ENCODE results near the gene TEKT3. TPM values are rescaled to one million over a fixed set of nuclear protein-coding genes. Genes with fewer than 3 reads are reported as not detected.

The TEKT3 gene
- total RNA-seq, 1 donor from 2014 or later, result not detected

DNA sequence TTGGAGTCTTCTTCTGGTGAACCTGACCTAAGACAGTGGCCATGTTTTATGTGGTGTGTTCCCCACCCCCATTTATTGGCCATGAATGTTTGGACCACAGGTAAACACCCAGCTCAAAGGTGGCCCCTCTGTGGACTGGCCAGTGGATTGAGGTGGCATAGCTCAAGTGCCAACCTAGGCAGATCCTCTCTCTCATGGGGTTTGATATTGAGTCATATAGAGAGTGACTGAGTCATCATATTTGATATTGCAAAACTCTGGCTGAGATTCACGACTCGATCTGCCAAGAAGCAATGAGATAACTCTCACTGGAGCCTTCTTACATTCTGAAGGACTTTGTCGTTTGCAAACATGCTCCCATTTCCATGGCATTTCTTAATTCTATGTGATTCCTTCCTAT lies 10.5 kb upstream of the TEKT3 start:
- Mint-ChIP-seq H3K9me3 (no peaks in the 10 kb centered on the region), H3K4me3 (no peak overlapping the region), H3K27ac (no peak overlapping the region), H3K4me1 (no peaks in the 10 kb centered on the region), H3K27me3 (peaks cover 28% of the 10 kb centered on the region), H3K36me3 (ENCODE audit: low read depth) (no peaks in the 10 kb centered on the region)
- CTCF ChIA-PET, result no interaction called here
- TF ChIP-seq, protein P1, sequence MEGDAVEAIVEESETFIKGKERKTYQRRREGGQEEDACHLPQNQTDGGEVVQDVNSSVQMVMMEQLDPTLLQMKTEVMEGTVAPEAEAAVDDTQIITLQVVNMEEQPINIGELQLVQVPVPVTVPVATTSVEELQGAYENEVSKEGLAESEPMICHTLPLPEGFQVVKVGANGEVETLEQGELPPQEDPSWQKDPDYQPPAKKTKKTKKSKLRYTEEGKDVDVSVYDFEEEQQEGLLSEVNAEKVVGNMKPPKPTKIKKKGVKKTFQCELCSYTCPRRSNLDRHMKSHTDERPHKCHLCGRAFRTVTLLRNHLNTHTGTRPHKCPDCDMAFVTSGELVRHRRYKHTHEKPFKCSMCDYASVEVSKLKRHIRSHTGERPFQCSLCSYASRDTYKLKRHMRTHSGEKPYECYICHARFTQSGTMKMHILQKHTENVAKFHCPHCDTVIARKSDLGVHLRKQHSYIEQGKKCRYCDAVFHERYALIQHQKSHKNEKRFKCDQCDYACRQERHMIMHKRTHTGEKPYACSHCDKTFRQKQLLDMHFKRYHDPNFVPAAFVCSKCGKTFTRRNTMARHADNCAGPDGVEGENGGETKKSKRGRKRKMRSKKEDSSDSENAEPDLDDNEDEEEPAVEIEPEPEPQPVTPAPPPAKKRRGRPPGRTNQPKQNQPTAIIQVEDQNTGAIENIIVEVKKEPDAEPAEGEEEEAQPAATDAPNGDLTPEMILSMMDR (IDR thresholded peaks at IDR 0.05), result no peak
- POLR2A ChIA-PET, result no interaction called here
- no peak for ATAC-seq (ENCODE audit: low read depth)
- intact Hi-C loops (cut with micrococcal nuclease), result no loop called here
- DNase-seq, result no peak

GRCh38 chr17:15351478-15351840 lies 10.1 kb upstream of the TEKT3 start:
- Mint-ChIP-seq H3K36me3 (ENCODE audit: low read depth) (no peaks in the 10 kb centered on the region), H3K4me3 (no peak overlapping the region), H3K4me1 (no peaks in the 10 kb centered on the region), H3K27me3 (peaks cover 32% of the 10 kb centered on the region), H3K27ac (no peak overlapping the region), H3K9me3 (no peaks in the 10 kb centered on the region)
- ChIA-PET CTCF (no interaction called here), POLR2A (no interaction called here)
- intact Hi-C loops (cut with micrococcal nuclease), result no loop called here
- no peak for ATAC-seq (ENCODE audit: low read depth)
- DNase-seq, result no peak
- TF ChIP-seq, protein P1 (IDR thresholded peaks at IDR 0.05), result no peak

DNA sequence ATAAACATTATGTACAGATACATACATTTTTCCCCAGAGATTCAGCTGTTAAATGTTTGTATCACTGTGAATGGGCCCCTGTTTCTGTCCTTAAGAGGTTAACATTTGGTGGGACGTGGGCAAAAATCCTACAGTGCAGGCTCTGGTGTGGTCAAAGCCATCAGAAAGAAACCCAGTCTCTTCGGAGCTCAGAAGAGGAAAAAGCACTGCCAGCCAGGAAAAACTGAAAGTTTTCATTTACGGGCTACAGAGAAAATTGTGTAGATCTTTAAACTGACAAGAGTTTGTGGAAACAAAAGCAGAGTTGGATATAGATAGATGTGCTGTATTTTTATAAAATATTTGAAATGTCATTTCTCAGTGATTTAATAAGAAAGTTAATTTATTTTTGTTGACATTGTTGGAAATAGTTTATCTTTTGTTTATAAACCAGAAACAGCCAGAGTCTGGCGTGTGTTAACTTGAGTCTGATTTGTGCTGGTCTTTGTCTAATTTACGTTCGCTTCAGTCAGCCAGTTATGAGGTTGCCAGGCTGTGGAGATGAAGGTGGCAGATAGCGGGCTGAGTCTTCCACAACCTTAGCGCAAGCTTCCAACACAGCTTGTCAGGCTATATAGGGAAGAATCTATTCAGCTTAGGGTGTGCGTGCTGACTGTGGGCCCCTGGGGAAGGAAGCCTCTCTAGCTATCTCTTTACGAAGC lies 9.5 kb upstream of the TEKT3 start:
- intact Hi-C loops (cut with micrococcal nuclease), result no loop called here
- H3K4me3 Mint-ChIP-seq, result no peak overlapping the region
- CTCF ChIA-PET, result no interaction called here
- peaks cover 37% of the 10 kb centered on the region for H3K27me3 Mint-ChIP-seq
- H3K4me1 Mint-ChIP-seq, result no peaks in the 10 kb centered on the region
- no peaks in the 10 kb centered on the region for H3K9me3 Mint-ChIP-seq
- DNase-seq (no peak), ATAC-seq (ENCODE audit: low read depth) (no peak)
- no peak overlapping the region for H3K27ac Mint-ChIP-seq
- TF ChIP-seq, protein P1 (IDR thresholded peaks at IDR 0.05), result no peak
- no peaks in the 10 kb centered on the region for H3K36me3 Mint-ChIP-seq (ENCODE audit: low read depth)
- POLR2A ChIA-PET, result no interaction called here

GRCh38 chr17:15349119-15349518 lies 7.7 kb upstream of the TEKT3 start:
- CTCF ChIA-PET, result no interaction called here
- POLR2A ChIA-PET, result no interaction called here
- Mint-ChIP-seq H3K27ac (no peak overlapping the region), H3K9me3 (no peaks in the 10 kb centered on the region), H3K4me3 (no peak overlapping the region), H3K4me1 (no peaks in the 10 kb centered on the region), H3K36me3 (ENCODE audit: low read depth) (no peaks in the 10 kb centered on the region), H3K27me3 (peaks cover 39% of the 10 kb centered on the region)
- intact Hi-C loops (cut with micrococcal nuclease), result no loop called here
- DNase-seq (no peak), ATAC-seq (ENCODE audit: low read depth) (no peak)
- TF ChIP-seq, protein P1 (IDR thresholded peaks at IDR 0.05), result no peak

DNA sequence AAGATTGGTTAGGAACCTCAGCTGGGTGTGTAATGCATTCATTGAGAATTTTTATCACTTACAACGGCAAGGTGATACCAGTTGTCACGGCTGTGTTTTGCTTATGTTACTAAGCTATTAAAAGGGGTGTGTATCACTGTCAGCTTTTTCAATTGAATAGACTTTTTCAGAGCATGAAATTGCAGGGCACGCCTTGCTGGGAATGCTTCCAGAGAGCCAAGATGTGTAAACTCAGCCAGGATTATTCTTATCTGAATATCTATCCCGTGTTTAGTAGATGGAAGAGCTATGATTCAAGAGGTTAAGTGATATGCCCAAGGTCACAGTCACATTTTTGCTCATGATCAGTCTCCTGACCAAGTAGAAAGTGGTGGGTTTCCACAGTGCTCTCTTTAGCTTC lies 6.6 kb upstream of the TEKT3 start:
- CTCF ChIA-PET, result no interaction called here
- ATAC-seq (ENCODE audit: low read depth), result no peak
- no peaks in the 10 kb centered on the region for H3K9me3 Mint-ChIP-seq
- DNase-seq, result no peak
- no peaks in the 10 kb centered on the region for H3K36me3 Mint-ChIP-seq (ENCODE audit: low read depth)
- H3K27me3 Mint-ChIP-seq, result peaks cover 47% of the 10 kb centered on the region
- no peak overlapping the region for H3K4me3 Mint-ChIP-seq
- H3K27ac Mint-ChIP-seq, result no peak overlapping the region
- no peaks in the 10 kb centered on the region for H3K4me1 Mint-ChIP-seq
- intact Hi-C loops (cut with micrococcal nuclease), result no loop called here
- TF ChIP-seq, protein P1 (IDR thresholded peaks at IDR 0.05), result no peak
- POLR2A ChIA-PET, result no interaction called here

Data from activated B cell treated with CpG ODN at 0.5 μM for 24 hours (primary cell).